GM18858 (cell line): ENCODE measurements around the gene FAM149A.
A peak's percentile ranks its signal among the peaks of the same experiment; 100 is the strongest.

Experiments used
- ATAC-seq: cut with Tn5 transposase; IDR thresholded peaks from one replicate; pipeline ENCODE4 v1.9.1; 2021; ENCODE audit not compliant: unreplicated experiment

The FAM149A gene

GRCh38 chr4:186151499-186151898 lies 47.0 kb downstream of the FAM149A start:
- peak; percentile 37 for ATAC-seq

DNA sequence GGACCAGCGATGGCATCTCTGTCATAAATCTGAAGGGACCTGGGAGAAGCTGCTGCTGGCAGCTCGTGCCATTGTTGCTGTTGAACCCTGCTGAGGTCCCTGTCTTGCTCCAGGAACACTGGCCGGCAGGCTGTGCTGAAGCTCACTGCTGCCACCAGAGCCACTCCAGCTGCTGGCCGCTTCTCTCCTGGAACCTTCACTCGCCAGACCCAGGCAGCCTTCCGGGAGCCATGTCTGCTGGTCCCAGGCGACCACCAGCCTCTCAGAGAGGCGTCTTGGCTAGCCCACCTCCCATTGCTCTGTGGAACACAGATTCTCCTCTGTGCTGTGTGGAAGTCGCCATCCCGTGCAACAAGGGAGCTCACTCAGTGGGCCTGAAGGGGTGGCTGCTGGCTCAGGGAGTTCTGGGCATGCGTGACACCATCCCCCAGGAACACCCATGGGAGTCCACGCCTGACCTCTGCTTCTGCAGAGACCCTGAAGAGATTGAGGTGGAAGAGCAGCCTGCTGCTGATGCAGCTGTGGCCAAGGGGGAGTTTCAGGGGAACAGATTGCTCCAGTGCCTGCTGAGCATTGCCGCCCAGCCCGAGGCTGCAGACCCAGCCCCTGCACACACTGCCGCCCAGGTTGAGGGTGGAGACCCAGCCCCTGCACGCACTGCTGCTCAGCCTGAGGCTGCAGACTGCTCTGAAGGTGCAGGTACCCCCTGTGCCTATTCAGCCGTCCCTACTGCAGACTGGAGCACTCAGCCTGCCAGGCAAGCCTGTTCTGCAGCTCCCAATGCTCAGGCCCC lies 53.7 kb downstream of the FAM149A start:
- no peak for ATAC-seq

DNA sequence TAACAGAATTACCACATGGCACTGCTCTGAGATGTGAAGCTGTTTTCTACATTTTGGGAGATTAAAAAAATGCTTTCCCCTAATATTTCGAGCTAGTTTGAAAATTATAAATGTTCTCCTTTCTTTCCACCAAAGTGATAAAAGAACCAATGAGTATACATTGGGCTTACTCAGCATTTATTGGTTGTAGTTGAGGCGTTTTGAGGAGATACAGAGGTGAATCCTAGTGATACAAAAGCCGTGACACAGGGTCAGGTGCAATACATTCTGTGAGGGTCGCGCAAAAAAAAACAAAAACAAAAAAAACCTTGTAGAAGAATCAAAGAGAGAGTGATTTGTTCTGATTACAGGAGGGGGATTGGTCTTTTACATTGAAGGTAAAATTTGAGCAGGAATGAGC lies 54.5 kb downstream of the FAM149A start:
- no peak for ATAC-seq

- no peak for ATAC-seq
Observed at GRCh38 chr4:186159613-186160012, 55.1 kb downstream of the FAM149A start.

GRCh38 chr4:186161138-186161537 lies 56.6 kb downstream of the FAM149A start:
- peak; percentile 95 for ATAC-seq

DNA sequence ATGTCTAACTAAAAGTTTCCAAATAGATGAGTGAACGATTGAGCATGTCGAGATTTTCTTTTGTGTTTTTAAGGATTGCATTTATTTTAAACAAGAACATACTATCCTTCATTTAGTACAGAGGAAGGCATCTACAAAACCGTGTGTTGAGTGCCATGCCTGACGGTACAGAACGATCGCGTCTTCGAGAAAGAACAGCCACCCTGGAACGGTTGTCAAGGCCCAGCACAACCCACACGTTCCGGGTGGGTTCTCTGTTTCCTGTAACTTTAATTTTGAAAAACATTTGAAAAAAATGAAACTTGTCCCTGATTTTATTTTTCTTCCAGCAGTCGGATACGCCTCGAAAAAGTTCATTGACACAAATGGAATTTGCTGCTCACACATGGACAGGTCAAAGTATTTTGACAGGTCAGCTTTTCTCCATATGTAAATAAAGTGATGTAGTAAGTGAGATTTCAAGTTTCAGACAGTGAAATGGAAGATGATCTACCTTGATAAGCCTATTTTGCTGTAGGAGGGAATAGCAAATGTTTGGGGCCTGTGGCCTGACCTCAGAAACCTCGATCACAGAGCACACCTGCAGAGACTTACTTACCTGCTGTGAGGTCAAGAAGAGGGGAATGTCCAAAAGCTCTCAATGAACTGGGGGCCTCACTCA lies 62.5 kb downstream of the FAM149A start:
- no peak for ATAC-seq

GRCh38 chr4:186167605-186168004 lies 63.1 kb downstream of the FAM149A start:
- no peak for ATAC-seq

DNA sequence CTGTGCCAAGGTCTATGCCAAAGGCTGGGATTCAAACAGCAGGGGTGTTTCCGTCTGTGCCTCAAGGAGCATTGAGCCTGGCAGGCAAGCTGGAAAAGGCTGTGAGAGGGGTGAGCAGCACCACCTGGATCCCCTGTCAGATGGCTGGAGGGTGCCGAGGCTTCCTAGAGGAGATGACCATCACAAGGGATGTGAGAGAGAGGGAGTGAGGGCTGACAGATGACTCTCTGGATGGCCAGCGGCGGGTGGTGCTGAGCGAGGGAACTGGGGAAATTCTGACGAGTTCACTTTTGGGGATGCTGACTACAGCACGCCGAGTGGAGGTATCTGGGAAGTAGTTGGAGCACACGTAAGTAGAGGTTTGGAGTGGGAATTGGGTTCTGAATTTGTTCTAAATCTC lies 64.2 kb downstream of the FAM149A start:
- ATAC-seq, result no peak

GRCh38 chr4:186169333-186169944 lies 64.9 kb downstream of the FAM149A start:
- no peak for ATAC-seq

GRCh38 chr4:186169945-186170802 lies 65.7 kb downstream of the FAM149A start:
- no peak for ATAC-seq

DNA sequence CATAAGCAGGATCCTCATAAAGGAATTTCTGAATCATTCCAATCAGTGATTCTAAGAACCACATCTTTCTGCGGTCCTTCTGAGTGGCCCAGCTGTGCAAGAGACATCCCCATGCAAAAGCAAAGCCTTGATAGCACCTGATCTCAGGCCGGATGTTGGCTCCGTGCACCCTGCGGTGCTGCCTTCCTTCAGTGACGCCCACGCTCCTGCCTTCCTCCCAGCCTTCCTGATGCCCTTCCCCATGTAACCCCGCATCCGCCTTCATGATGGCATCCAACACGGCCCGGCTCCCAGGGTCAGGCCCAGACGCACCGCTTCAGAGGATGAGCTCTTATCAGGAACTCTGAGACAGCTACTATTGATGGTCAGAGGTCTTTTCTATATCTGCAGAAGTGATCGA lies 66.5 kb downstream of the FAM149A start:
- ATAC-seq, result no peak

- ATAC-seq, result no peak
Observed at GRCh38 chr4:186172546-186172945, 68.0 kb downstream of the FAM149A start.

DNA sequence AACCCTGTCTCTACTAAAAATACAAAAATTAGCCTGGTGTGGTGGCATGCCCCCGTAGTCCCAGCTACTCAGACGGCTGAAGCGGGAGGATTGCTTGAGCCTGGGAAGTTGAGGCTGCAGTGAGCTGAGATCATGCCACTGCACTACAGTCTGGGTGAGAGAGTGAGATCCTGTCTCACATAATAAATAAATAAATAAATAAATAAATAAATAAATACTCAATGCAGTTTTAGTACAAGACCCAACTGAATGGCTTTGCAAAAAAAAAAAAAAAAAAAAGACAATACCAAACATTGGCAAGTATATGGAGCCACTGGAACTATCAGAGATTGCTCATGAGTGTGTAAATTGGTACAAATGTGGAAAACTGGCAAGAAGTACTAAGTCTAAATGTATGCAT lies 83.6 kb downstream of the FAM149A start:
- ATAC-seq, result no peak

- no peak for ATAC-seq
Observed at GRCh38 chr4:186189656-186190055, 85.2 kb downstream of the FAM149A start.

DNA sequence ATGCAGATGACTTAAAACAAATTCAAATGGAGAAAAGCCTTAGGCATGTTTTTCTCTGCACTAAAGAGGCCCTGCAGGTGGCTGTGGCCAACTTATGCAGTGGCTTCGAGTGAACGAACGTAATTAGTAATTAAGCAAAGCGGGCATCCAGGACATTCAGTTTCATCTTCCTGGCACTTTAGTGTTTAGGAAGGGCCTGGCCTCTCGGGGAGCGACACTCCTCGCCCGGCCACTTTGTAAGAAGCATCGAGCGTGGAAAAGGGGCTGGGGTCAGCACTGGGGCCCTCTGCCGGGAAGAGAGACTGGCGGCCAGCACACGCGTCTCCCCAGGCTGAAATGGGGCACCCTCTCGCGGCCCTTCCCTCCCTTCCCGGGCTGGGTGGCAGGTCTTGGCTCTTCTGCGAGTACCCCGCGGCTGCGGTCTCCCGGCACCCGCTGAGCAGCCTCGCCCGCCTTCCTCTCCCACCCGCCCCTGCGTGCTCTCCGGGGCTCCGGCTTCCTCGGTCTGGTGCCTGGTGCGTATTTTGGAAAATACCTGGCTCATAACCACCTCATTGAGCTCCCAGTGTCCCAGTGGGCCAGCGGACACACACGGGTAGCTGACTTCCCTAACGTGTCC lies 86.2 kb downstream of the FAM149A start:
- ATAC-seq, result peak; percentile 10

DNA sequence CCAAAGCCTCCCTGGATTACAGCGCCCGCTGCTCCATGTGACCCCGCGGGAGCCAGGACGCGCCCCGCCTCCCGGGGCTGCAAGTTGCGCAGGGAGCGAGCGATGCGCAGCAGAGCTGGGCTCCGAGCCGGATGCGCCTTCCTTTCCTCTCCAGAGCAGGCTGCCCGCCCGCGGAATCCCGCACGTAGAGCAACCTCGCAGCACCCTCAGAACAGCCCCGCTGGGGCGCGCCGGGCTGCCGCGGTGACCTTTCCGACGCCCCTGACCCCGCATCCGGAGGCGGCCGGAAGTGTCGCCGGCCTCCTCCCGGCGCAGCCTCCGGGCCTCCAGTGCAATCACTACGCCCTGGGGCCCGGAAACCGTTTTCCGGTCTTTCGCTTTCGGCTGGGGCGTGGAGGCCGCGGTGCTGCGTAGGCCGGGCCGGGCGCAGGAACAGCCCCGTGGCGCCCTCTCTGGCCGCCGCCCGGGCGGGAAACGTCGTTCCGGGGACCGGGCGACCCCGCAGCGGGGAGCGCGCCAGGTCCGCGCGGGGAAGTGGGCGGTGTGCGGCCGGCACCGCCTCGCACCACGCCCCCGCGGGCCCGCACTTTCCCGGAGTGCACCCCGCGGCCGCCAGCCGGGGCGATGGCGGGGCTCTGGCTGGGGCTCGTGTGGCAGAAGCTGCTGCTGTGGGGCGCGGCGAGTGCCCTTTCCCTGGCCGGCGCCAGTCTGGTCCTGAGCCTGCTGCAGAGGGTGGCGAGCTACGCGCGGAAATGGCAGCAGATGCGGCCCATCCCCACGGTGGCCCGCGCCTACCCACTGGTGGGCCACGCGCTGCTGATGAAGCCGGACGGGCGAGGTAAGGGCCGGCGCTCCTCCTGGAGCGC lies 86.9 kb downstream of the FAM149A start, which contains the start of gene CYP4V2:
TSS of gene CYP4V2 (plus strand) at position 368 of the 866 bp plus-strand sequence. CDS start at position 625, 257 bp downstream.
- ATAC-seq, result peak; percentile 86

GRCh38 chr4:186192066-186192612 lies 87.6 kb downstream of the FAM149A start:
- ATAC-seq, result peak; percentile 3

DNA sequence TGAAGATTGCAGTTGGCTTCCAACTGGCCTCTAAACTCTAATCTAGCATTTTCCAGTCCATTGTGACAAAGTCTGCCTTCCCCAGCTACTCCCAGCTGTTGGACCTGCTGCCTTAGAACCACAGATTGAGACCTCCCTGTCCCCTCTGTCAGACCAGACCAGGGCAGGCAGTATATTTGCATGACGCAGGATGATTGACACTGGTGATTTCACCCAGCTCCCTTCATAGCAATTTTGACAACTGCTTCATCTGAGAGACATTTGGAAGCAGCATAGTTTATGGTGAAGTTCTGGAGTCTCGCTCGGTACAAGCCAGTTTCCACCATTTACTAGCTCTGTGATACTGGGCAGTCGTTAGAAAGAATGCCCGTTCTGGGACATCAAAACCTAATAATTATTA lies 89.3 kb downstream of the FAM149A start:
- no peak for ATAC-seq

- ATAC-seq, result no peak
Observed at GRCh38 chr4:186196063-186196462, 91.6 kb downstream of the FAM149A start.
